ENCODE results near the gene LAD1. TPM values are rescaled to one million over a fixed set of nuclear protein-coding genes. Genes with fewer than 3 reads are reported as not detected.

LAD1 gene
- total and polyA plus RNA-seq, 9 of the 15 experiments (the other 6 are each of a cell fraction or from before 2014, with no cell fraction given): 0.31 TPM; not detected in 8

- intact Hi-C loops (cut with micrococcal nuclease): loop anchor here (5.0 kb wide), 1 partner anchor 273 kb away; no protein-coding TSS in a partner anchor
- H3K4me3 ChIP-seq: no peak overlapping the region
- no peak for ATAC-seq
- in situ Hi-C loops (cut with MboI): no loop called here
- H3K4me2 ChIP-seq (ENCODE audit: insufficient read depth, low read length): no peak overlapping the region
- no peak overlapping the region for H3K9ac ChIP-seq (ENCODE audit: insufficient read depth in 1 of 2, low read depth in 2 of 2, low read length in 2 of 2)
- H3K9me1 ChIP-seq (ENCODE audit: control insufficient read depth, insufficient read depth, low read length): no peaks in the 10 kb centered on the region
- H4K20me1 ChIP-seq (replicated peaks; ENCODE audit: control insufficient read depth, insufficient read depth, low read length): peaks cover 22% of the 10 kb centered on the region; the same call in 1 of the 2 replicates
- no peaks in the 10 kb centered on the region for H3K79me2 ChIP-seq (ENCODE audit: control insufficient read depth, insufficient read depth, low read length)
- WGBS (ENCODE audit: insufficient coverage, low coverage, missing lambda C conversion rate): 4% methylated on average over 2 of the region's 2 CpGs
- FAIRE-seq: no peak
- no peak for DNase-seq (ENCODE audit: extremely low read depth in 1 of 4, low spot score in 3 of 4)
- POLR2A ChIA-PET: interaction anchor here (0.9 to 1.8 kb wide), 2 partner anchors 27 to 101 kb away, joined by 3 to 5 read pairs; no protein-coding TSS in a partner anchor
- CTCF ChIA-PET (ENCODE audit: low intra/inter-chr PET ratio): interaction anchor here (5.2 kb wide), 1 partner anchor 105 kb away, joined by 60 read pairs; no protein-coding TSS in a partner anchor
- no peak overlapping the region for H3K27ac ChIP-seq (ENCODE audit: extremely low read depth, low read depth, low read length)
- H3K9me3 ChIP-seq (replicated peaks; ENCODE audit: control insufficient read depth, insufficient read depth, low read depth, low read length): no peaks in the 10 kb centered on the region
- BruUV-seq (replicated peaks): no TSS peak
- H3K4me1 ChIP-seq (replicated peaks in 1 of 2; ENCODE audit: control insufficient read depth in 2 of 2, insufficient read depth in 2 of 2, low read length in 2 of 2): peaks cover 0 to 3% of the 10 kb centered on the region in 2 experiments; a peak in 1 of 5 replicates
- peaks cover 0 to 67% of the 10 kb centered on the region in 2 experiments; a peak in 2 of 5 replicates for H3K27me3 ChIP-seq (ENCODE audit: control insufficient read depth in 2 of 2, insufficient read depth in 2 of 2, low read length in 2 of 2)
- no peaks in the 10 kb centered on the region for H3K36me3 ChIP-seq (ENCODE audit: control insufficient read depth, insufficient read depth, low read length)
- H2AFZ ChIP-seq (ENCODE audit: low read depth, low read length): no peak overlapping the region
- TF ChIP-seq, protein P1, sequence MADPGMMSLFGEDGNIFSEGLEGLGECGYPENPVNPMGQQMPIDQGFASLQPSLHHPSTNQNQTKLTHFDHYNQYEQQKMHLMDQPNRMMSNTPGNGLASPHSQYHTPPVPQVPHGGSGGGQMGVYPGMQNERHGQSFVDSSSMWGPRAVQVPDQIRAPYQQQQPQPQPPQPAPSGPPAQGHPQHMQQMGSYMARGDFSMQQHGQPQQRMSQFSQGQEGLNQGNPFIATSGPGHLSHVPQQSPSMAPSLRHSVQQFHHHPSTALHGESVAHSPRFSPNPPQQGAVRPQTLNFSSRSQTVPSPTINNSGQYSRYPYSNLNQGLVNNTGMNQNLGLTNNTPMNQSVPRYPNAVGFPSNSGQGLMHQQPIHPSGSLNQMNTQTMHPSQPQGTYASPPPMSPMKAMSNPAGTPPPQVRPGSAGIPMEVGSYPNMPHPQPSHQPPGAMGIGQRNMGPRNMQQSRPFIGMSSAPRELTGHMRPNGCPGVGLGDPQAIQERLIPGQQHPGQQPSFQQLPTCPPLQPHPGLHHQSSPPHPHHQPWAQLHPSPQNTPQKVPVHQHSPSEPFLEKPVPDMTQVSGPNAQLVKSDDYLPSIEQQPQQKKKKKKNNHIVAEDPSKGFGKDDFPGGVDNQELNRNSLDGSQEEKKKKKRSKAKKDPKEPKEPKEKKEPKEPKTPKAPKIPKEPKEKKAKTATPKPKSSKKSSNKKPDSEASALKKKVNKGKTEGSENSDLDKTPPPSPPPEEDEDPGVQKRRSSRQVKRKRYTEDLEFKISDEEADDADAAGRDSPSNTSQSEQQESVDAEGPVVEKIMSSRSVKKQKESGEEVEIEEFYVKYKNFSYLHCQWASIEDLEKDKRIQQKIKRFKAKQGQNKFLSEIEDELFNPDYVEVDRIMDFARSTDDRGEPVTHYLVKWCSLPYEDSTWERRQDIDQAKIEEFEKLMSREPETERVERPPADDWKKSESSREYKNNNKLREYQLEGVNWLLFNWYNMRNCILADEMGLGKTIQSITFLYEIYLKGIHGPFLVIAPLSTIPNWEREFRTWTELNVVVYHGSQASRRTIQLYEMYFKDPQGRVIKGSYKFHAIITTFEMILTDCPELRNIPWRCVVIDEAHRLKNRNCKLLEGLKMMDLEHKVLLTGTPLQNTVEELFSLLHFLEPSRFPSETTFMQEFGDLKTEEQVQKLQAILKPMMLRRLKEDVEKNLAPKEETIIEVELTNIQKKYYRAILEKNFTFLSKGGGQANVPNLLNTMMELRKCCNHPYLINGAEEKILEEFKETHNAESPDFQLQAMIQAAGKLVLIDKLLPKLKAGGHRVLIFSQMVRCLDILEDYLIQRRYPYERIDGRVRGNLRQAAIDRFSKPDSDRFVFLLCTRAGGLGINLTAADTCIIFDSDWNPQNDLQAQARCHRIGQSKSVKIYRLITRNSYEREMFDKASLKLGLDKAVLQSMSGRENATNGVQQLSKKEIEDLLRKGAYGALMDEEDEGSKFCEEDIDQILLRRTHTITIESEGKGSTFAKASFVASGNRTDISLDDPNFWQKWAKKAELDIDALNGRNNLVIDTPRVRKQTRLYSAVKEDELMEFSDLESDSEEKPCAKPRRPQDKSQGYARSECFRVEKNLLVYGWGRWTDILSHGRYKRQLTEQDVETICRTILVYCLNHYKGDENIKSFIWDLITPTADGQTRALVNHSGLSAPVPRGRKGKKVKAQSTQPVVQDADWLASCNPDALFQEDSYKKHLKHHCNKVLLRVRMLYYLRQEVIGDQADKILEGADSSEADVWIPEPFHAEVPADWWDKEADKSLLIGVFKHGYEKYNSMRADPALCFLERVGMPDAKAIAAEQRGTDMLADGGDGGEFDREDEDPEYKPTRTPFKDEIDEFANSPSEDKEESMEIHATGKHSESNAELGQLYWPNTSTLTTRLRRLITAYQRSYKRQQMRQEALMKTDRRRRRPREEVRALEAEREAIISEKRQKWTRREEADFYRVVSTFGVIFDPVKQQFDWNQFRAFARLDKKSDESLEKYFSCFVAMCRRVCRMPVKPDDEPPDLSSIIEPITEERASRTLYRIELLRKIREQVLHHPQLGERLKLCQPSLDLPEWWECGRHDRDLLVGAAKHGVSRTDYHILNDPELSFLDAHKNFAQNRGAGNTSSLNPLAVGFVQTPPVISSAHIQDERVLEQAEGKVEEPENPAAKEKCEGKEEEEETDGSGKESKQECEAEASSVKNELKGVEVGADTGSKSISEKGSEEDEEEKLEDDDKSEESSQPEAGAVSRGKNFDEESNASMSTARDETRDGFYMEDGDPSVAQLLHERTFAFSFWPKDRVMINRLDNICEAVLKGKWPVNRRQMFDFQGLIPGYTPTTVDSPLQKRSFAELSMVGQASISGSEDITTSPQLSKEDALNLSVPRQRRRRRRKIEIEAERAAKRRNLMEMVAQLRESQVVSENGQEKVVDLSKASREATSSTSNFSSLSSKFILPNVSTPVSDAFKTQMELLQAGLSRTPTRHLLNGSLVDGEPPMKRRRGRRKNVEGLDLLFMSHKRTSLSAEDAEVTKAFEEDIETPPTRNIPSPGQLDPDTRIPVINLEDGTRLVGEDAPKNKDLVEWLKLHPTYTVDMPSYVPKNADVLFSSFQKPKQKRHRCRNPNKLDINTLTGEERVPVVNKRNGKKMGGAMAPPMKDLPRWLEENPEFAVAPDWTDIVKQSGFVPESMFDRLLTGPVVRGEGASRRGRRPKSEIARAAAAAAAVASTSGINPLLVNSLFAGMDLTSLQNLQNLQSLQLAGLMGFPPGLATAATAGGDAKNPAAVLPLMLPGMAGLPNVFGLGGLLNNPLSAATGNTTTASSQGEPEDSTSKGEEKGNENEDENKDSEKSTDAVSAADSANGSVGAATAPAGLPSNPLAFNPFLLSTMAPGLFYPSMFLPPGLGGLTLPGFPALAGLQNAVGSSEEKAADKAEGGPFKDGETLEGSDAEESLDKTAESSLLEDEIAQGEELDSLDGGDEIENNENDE (IDR thresholded peaks at IDR 0.05; ENCODE audit: low read depth, low read length): no peak
- TF ChIP-seq ETV5 (CRISPR knock-in tag; IDR thresholded peaks at IDR 0.05; ENCODE audit: low read depth): no peak
- no peak for TF ChIP-seq NR2C1 (IDR thresholded peaks at IDR 0.05)
- TF ChIP-seq NR2C1 (tag; IDR thresholded peaks at IDR 0.05): no peak
- no peak for TF ChIP-seq NFRKB (IDR thresholded peaks at IDR 0.05; ENCODE audit: low read depth)
- TF ChIP-seq SRSF1 (IDR thresholded peaks at IDR 0.05; ENCODE audit: low read depth, low read length): no peak
- TF ChIP-seq CREB1 (IDR thresholded peaks at IDR 0.05): no peak
- TF ChIP-seq CREB1 (CRISPR knock-in tag; IDR thresholded peaks at IDR 0.05): no peak
- TF ChIP-seq, protein P2, sequence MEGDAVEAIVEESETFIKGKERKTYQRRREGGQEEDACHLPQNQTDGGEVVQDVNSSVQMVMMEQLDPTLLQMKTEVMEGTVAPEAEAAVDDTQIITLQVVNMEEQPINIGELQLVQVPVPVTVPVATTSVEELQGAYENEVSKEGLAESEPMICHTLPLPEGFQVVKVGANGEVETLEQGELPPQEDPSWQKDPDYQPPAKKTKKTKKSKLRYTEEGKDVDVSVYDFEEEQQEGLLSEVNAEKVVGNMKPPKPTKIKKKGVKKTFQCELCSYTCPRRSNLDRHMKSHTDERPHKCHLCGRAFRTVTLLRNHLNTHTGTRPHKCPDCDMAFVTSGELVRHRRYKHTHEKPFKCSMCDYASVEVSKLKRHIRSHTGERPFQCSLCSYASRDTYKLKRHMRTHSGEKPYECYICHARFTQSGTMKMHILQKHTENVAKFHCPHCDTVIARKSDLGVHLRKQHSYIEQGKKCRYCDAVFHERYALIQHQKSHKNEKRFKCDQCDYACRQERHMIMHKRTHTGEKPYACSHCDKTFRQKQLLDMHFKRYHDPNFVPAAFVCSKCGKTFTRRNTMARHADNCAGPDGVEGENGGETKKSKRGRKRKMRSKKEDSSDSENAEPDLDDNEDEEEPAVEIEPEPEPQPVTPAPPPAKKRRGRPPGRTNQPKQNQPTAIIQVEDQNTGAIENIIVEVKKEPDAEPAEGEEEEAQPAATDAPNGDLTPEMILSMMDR (IDR thresholded peaks at IDR 0.05 in 2 of 3, conservative IDR thresholded peaks at IDR 0.05 in 1 of 3; ENCODE audit: insufficient read depth in 2 of 3, low read depth in 1 of 3, low read length in 3 of 3): no peak
- TF ChIP-seq MEF2D (tag; conservative IDR thresholded peaks at IDR 0.05; ENCODE audit: low read depth): no peak
Observed at GRCh38 chr1:201359873-201360210, 39.3 kb downstream of the LAD1 start.

Data from K562 (cell line).